ENCODE measurements around the gene DNAJC16.

GRCh38 chr1:15575549-15576150 is 49.0 kb downstream of the DNAJC16 start:
- TF ChIP-seq POLR2AphosphoS5 (IDR thresholded peaks at IDR 0.05; ENCODE audit: low read depth, low read length) (no peak), JUNB (CRISPR knock-in tag; IDR thresholded peaks at IDR 0.05; ENCODE audit: borderline replicate concordance) (no peak), SP2 (CRISPR knock-in tag; IDR thresholded peaks at IDR 0.05) (no peak), ZZZ3 (CRISPR knock-in tag; IDR thresholded peaks at IDR 0.05; ENCODE audit: borderline replicate concordance) (no peak), PRMT3 (CRISPR knock-in tag; IDR thresholded peaks at IDR 0.05; ENCODE audit: borderline replicate concordance, low read depth) (no peak)

Measured in HepG2 (cell line).